ENCODE results near the gene CDCA3. TPM values are rescaled to one million over a fixed set of nuclear protein-coding genes. Genes with fewer than 3 reads are reported as not detected.
A peak's percentile ranks its signal among the peaks of the same experiment; 100 is the strongest.
"Not testable (repeated sequence)": the region's sequence is repeated elsewhere in the genome, so short reads cannot be mapped to it uniquely, and the experiment has no call there.

Gene CDCA3
- total and polyA plus RNA-seq, 7 experiments from 2014 or later = 0.64 to 55.6 (median 1.4) TPM; not detected in 1

DNA sequence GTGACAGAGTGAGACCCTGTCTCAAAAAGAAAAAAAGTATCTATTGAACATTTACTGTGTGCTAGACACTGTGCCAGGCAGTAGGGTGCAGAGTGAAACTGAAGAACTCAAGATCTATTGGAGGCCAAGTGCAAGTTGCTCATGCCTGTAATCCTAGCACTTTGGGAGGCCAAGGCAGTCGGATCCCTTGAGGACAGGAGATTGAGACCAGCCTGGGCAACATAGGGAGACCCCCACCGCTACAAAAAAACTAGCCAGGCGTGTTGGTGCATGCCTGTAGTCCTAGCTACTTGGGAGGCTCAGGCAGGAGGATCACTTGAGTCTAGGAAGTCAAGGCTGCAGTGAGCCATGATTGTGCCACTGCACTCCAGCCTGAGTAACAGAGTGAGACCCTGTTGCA is 41.6 kb upstream of the CDCA3 start:
- DNase-seq; intact Hi-C loops (cut with micrococcal nuclease): not testable (repeated sequence)

DNA sequence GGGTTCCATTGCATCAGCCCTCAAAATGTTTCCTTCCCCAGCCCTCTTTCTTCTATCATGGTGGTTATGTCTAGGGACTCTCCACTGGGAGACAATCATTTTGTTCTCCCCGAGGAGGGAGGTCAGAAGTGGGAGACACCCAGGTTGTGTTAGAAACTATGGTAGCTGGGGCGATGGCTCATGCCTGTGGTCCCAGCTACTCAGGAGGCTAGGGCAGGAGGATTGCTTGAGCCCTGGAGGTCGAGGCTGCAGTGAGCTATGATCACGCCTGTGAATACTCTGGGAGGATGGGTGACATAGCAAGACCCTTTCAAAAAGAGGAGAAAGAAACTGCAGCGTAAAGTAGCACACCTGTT is 40.5 kb upstream of the CDCA3 start:
- Mint-ChIP-seq H3K4me1 (peaks cover 0 to 31% (median 11%) of the 10 kb centered on the region in 7 donors), H3K9me3 (no peaks in the 10 kb centered on the region), H3K27me3 (peaks cover 0 to under 1% (median 0%) of the 10 kb centered on the region in 5 donors), H3K4me3 (peak overlapping the region; percentile 78 to 86 (median 84)), H3K27ac (peak overlapping the region; percentile 82 to 94 (median 88)), H3K36me3 (peaks cover 0 to 6% (median 0%) of the 10 kb centered on the region in 5 donors)
- no peak for DNase-seq
- Histone ChIP-seq H3K36me3 (ENCODE audit: control insufficient read depth in 2 of 3, insufficient read depth in 3 of 3, low read length in 3 of 3) (no peaks in the 10 kb centered on the region), H3K27me3 (ENCODE audit: control insufficient read depth in 2 of 2, insufficient read depth in 2 of 2, low read length in 2 of 2) (no peaks in the 10 kb centered on the region), H3K4me3 (ENCODE audit: low read length) (peak overlapping the region; percentile 93), H3K4me1 (ENCODE audit: control insufficient read depth in 2 of 2, insufficient read depth in 2 of 2, low read length in 2 of 2) (peaks cover 6 to 10% of the 10 kb centered on the region in 2 donors), H3K27ac (ENCODE audit: low read depth, low read length) (peak overlapping the region; percentile 86), H3K9me3 (ENCODE audit: control insufficient read depth in 2 of 3, low read length in 3 of 3) (no peaks in the 10 kb centered on the region)
- CTCF ChIA-PET = interaction anchor here (0.6 to 2.0 kb wide), 18 partner anchors 11 to 507 kb away, joined by 3 to 21 read pairs (median 3); partner anchors contain the start of genes CDCA3, LPCAT3, LTBR and SPSB2
- intact Hi-C loops (cut with micrococcal nuclease) = loop anchor here (1.0 kb wide), 13 partner anchors 13 to 228 kb away; partner anchors contain the start of genes EMG1 (in 2 of the 2), ENO2 (in 2 of the 2), LPCAT3 (in 2 of the 2) and LRRC23 (in 2 of the 2)
- ATAC-seq = no peak
- POLR2A ChIA-PET = interaction anchor here (0.6 to 4.0 kb wide), 19 partner anchors 8 to 270 kb away, joined by 3 to 70 read pairs (median 5); partner anchors contain the start of genes C12orf57, CDCA3, COPS7A and ENO2

More for the DNA sequence above, 41.6 kb upstream of the CDCA3 start:
- H3K36me3 ChIP-seq (ENCODE audit: control insufficient read depth in 2 of 3, insufficient read depth in 3 of 3, low read length in 3 of 3); H3K36me3 Mint-ChIP-seq; H3K27me3 ChIP-seq (ENCODE audit: control insufficient read depth in 2 of 2, insufficient read depth in 2 of 2, low read length in 2 of 2); H3K9me3 Mint-ChIP-seq; H3K27me3 Mint-ChIP-seq; H3K27ac ChIP-seq (ENCODE audit: low read depth, low read length); H3K4me1 ChIP-seq (ENCODE audit: control insufficient read depth in 2 of 2, insufficient read depth in 2 of 2, low read length in 2 of 2); ATAC-seq; H3K4me3 ChIP-seq (ENCODE audit: low read length); H3K9me3 ChIP-seq (ENCODE audit: control insufficient read depth in 2 of 3, low read length in 3 of 3): not testable (repeated sequence)
- ChIA-PET CTCF (interaction anchor here (1.2 to 2.0 kb wide), 2 partner anchors 10 to 19 kb away, joined by 3 to 6 read pairs; no protein-coding TSS in a partner anchor), POLR2A (interaction anchor here (0.7 to 4.0 kb wide), 6 partner anchors 13 to 271 kb away, joined by 3 to 70 read pairs (median 10); partner anchors contain the start of genes ENO2, LRRC23 and SPSB2)
- Mint-ChIP-seq H3K4me3 (peak overlapping the region in 6 of 10 donors; percentile 6 to 84 (median 33)), H3K4me1 (peaks cover 0 to 31% (median 11%) of the 10 kb centered on the region in 7 donors), H3K27ac (peak overlapping the region in 2 of 9 donors; percentile 51 to 57)

DNA sequence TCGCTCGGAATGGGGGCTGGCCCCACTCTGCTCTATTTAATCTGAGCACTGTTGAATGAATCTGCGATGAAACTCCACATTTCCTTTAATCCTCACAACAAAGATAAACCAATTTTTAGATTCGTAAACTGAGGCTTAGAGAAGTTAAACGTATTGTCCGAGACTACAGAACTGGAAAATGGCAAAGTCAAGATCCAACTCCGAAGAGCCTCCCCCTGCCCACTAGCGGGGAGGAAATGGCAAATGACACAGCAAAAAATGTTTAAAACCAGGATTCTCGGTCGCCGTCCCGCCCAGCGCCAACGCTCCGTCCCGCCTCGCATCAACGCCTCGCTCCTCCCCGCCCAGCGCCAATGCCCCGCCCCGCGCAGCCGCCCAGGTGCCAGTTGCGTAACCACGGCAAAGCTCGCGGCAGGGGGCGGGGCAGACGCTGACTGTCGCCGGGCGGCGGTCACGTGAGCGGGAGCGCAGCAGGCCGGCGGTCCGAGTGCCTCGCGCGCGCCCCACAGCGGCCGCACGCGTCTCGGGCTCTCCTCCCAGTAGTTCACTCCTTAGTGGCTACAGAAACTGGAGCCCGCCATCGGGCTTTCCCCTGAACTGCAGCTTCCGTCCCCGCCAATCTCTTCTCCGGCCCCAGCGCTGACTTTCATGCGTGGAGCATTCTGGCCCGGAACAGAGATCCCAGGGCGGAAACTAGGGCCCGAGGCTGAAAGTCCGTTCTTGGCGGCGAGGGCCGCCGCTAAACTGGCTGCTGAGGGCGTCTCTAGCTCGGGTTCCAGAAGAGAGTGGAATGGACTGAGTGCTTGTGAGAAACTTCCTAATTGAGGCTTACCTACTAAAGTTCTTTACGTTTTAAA is 39.9 kb upstream of the CDCA3 start:
- Histone ChIP-seq H3K27me3 (ENCODE audit: control insufficient read depth in 2 of 2, insufficient read depth in 2 of 2, low read length in 2 of 2) (no peaks in the 10 kb centered on the region), H3K4me3 (ENCODE audit: low read length) (peak overlapping the region; percentile 93), H3K36me3 (ENCODE audit: control insufficient read depth in 2 of 3, insufficient read depth in 3 of 3, low read length in 3 of 3) (no peaks in the 10 kb centered on the region), H3K4me1 (ENCODE audit: control insufficient read depth in 2 of 2, insufficient read depth in 2 of 2, low read length in 2 of 2) (peaks cover 6 to 10% of the 10 kb centered on the region in 2 donors), H3K27ac (ENCODE audit: low read depth, low read length) (peak overlapping the region; percentile 86), H3K9me3 (ENCODE audit: control insufficient read depth in 2 of 3, low read length in 3 of 3) (no peaks in the 10 kb centered on the region)
- DNase-seq (peak; percentile 95 to 100 (median 97)), ATAC-seq (peak; percentile 96)
- peaks cover 0 to 31% (median 11%) of the 10 kb centered on the region in 7 donors for H3K4me1 Mint-ChIP-seq
- H3K4me3 Mint-ChIP-seq = peak overlapping the region; percentile 78 to 86 (median 84)
- H3K27me3 Mint-ChIP-seq = no peaks in the 10 kb centered on the region
- intact Hi-C loops (cut with micrococcal nuclease) = loop anchor here (1.0 kb wide), 13 partner anchors 13 to 228 kb away; partner anchors contain the start of genes EMG1 (in 2 of the 2), ENO2 (in 2 of the 2), LPCAT3 (in 2 of the 2) and LRRC23 (in 2 of the 2)
- peaks cover 0 to 6% (median 0%) of the 10 kb centered on the region in 5 donors for H3K36me3 Mint-ChIP-seq
- CTCF ChIA-PET = interaction anchor here (0.6 to 2.0 kb wide), 17 partner anchors 12 to 302 kb away, joined by 3 to 21 read pairs (median 3); partner anchors contain the start of genes CDCA3, SPSB2, TPI1 and USP5
- peak overlapping the region; percentile 82 to 94 (median 90) for H3K27ac Mint-ChIP-seq
- POLR2A ChIA-PET = interaction anchor here (0.8 to 4.0 kb wide), 18 partner anchors 9 to 167 kb away, joined by 3 to 70 read pairs (median 5); partner anchors contain the start of genes C12orf57, CD4, CDCA3 and COPS7A
- H3K9me3 Mint-ChIP-seq = no peaks in the 10 kb centered on the region

DNA sequence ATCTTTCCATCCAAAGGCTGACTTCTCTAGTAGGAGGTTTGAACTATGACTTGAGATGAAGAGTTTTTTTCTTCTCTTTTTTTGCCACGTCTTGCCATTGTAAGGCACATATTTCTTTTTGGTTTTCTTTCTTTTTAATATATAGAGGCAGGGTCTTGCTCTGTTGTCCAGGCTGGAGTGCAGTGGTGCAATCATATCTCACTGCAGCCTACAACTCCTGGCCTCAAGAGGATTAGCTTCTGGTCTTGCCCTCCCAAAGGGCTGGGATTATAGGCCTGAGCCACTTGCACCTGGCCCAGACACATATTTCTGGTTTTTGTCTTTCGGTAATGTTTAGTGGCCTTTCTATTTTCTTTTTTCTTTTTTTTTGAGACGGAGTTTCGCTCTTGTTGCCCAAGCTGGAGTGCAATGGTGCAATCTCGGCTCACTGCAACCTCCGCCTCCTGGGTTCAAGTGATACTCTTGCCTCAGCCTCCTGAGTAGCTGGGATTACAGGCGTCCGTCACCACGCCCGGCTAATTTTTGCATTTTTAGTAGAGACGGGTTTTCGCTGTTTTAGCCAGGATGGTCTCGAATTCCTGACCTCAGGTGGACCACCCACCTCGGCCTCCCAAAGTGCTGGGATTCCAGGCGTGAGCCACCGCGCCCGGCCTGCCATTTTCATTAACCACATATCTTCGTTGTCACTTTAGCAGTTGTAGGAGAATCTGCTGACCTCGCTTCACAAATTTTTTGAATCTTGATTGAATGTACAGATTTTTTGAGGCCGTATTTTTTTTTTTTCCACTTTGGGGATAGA is 38.9 kb upstream of the CDCA3 start:
- Mint-ChIP-seq H3K27ac (peak overlapping the region in 8 of 9 donors; percentile 25 to 94 (median 89)), H3K4me3 (peak overlapping the region in 9 of 10 donors; percentile 47 to 86 (median 83)), H3K4me1 (peaks cover 0 to 31% (median 11%) of the 10 kb centered on the region in 7 donors)
- H3K4me1 ChIP-seq (ENCODE audit: control insufficient read depth in 2 of 2, insufficient read depth in 2 of 2, low read length in 2 of 2); CTCF ChIA-PET; H3K36me3 Mint-ChIP-seq; H3K9me3 Mint-ChIP-seq; DNase-seq; H3K27me3 ChIP-seq (ENCODE audit: control insufficient read depth in 2 of 2, insufficient read depth in 2 of 2, low read length in 2 of 2); ATAC-seq; H3K9me3 ChIP-seq (ENCODE audit: control insufficient read depth in 2 of 3, low read length in 3 of 3); H3K27me3 Mint-ChIP-seq; intact Hi-C loops (cut with micrococcal nuclease); H3K4me3 ChIP-seq (ENCODE audit: low read length); H3K36me3 ChIP-seq (ENCODE audit: control insufficient read depth in 2 of 3, insufficient read depth in 3 of 3, low read length in 3 of 3): not testable (repeated sequence)
- H3K27ac ChIP-seq (ENCODE audit: low read depth, low read length) = peak overlapping the region; percentile 86
- POLR2A ChIA-PET = interaction anchor here (0.9 to 4.0 kb wide), 2 partner anchors 17 to 22 kb away, joined by 3 to 70 read pairs; partner anchors contain the start of genes SPSB2 and TPI1

DNA sequence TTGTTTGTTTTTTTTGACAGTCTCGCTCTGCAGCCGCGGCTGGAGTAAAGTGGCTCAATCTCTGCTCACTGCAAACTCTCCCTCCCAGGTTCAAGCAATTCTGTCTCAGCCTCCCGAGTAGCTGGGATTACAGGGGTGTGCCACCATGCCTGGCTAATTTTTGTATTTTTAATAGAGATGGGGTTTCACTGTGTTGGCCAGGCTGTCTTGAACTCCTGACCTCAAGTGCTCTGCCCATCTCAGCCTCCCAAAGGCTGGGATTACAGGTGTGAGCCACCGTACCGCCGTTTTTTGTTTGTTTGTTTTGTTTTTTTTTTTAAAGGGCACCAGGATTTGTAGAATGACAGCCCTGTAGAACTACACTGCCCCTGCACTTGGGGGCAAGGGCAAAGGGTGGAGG is 37.7 kb upstream of the CDCA3 start:
- CTCF ChIA-PET; H3K9me3 Mint-ChIP-seq; H3K36me3 Mint-ChIP-seq; DNase-seq; H3K27me3 Mint-ChIP-seq; H3K27ac ChIP-seq (ENCODE audit: low read depth, low read length); H3K9me3 ChIP-seq (ENCODE audit: control insufficient read depth in 2 of 3, low read length in 3 of 3); H3K4me1 ChIP-seq (ENCODE audit: control insufficient read depth in 2 of 2, insufficient read depth in 2 of 2, low read length in 2 of 2); ATAC-seq; POLR2A ChIA-PET; H3K27me3 ChIP-seq (ENCODE audit: control insufficient read depth in 2 of 2, insufficient read depth in 2 of 2, low read length in 2 of 2); H3K27ac Mint-ChIP-seq; intact Hi-C loops (cut with micrococcal nuclease); H3K4me3 ChIP-seq (ENCODE audit: low read length); H3K4me3 Mint-ChIP-seq: not testable (repeated sequence)
- H3K4me1 Mint-ChIP-seq = peaks cover 0 to 31% (median 11%) of the 10 kb centered on the region in 7 donors
- peaks cover 0 to 12% (median 0%) of the 10 kb centered on the region in 3 experiments for H3K36me3 ChIP-seq (ENCODE audit: control insufficient read depth in 2 of 3, insufficient read depth in 3 of 3, low read length in 3 of 3)

DNA sequence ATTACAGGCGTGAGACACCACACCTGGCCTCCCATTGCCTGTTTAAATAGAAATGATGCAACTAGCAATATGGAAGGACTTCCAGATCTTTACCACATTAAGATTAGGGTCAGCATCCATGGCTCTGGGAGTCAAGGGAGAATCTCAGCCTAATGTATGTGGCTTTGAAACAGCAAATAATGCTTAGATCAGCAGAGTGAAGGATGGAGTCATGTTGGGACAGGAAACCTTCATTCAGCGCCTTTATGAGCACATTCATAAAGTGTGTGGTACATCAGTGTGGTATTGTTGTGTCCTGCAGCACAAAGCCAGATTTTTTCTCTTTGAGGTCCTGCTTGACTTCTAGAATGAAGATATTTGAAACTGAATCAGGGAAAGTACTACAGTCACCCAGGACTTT is 37.3 kb upstream of the CDCA3 start:
- Mint-ChIP-seq H3K36me3 (peaks cover 0 to 9% (median 7%) of the 10 kb centered on the region in 5 donors), H3K27me3 (no peaks in the 10 kb centered on the region), H3K9me3 (no peaks in the 10 kb centered on the region), H3K4me1 (peaks cover 0 to 31% (median 11%) of the 10 kb centered on the region in 7 donors), H3K27ac (peak overlapping the region in 3 of 9 donors; percentile 7 to 47 (median 12)), H3K4me3 (no peak overlapping the region)
- no peak overlapping the region for H3K27ac ChIP-seq (ENCODE audit: low read depth, low read length)
- H3K36me3 ChIP-seq (ENCODE audit: control insufficient read depth in 2 of 3, insufficient read depth in 3 of 3, low read length in 3 of 3) = peaks cover 0 to 14% (median 0%) of the 10 kb centered on the region in 3 experiments
- intact Hi-C loops (cut with micrococcal nuclease) = no loop called here
- ChIA-PET CTCF (no interaction called here), POLR2A (interaction anchor here (1.2 kb wide), 1 partner anchor 17 kb away, joined by 3 read pairs; no protein-coding TSS in a partner anchor)
- no peaks in the 10 kb centered on the region for H3K27me3 ChIP-seq (ENCODE audit: control insufficient read depth in 2 of 2, insufficient read depth in 2 of 2, low read length in 2 of 2)
- H3K4me3 ChIP-seq (ENCODE audit: low read length) = no peak overlapping the region
- H3K9me3 ChIP-seq (ENCODE audit: control insufficient read depth in 2 of 3, low read length in 3 of 3) = no peaks in the 10 kb centered on the region
- peaks cover 6 to 10% of the 10 kb centered on the region in 2 donors for H3K4me1 ChIP-seq (ENCODE audit: control insufficient read depth in 2 of 2, insufficient read depth in 2 of 2, low read length in 2 of 2)
- ATAC-seq = no peak
- no peak for DNase-seq

All from naive thymus-derived CD4-positive, alpha-beta T cell (primary cell).